OCI-LY1 (cell line): ENCODE data around the gene SYTL5.

Source experiments
- H2AFZ ChIP-seq: fragments of 200-600 bp; sonication (generic), shearing (Covaris generic); 2 replicates; pipeline ENCODE4 v1.6.0; 2014; ENCODE audit warnings: antibody characterized with exemption, mild to moderate bottlenecking, low read length
- H3F3A ChIP-seq: fragments of 200-600 bp; sonication (generic), shearing (Covaris generic); 2 replicates; pipeline ENCODE4 v1.6.0; 2014; ENCODE audit warnings: mild to moderate bottlenecking, antibody characterized with exemption, low read length, moderate library complexity; ENCODE audit not compliant: insufficient read depth
- H3K27ac ChIP-seq: fragments of 200-600 bp; sonication (generic); 2 replicates; pipeline ENCODE4 v1.5.1; 2014; ENCODE audit warnings: low read length, mixed run types, mild to moderate bottlenecking, low read depth; ENCODE audit not compliant: poor library complexity, severe bottlenecking
- H3K27me3 ChIP-seq: fragments of 200-600 bp; sonication (generic); 2 replicates; pipeline ENCODE4 v1.6.0; 2014; ENCODE audit warnings: antibody characterized with exemption, mild to moderate bottlenecking, low read length, moderate library complexity; ENCODE audit not compliant: insufficient read depth
- H3K36me3 ChIP-seq: fragments of 200-600 bp; sonication (generic); 2 replicates; pipeline ENCODE4 v1.6.1; 2014; ENCODE audit warnings: mild to moderate bottlenecking, antibody characterized with exemption, low read length, moderate library complexity, mixed read lengths; ENCODE audit not compliant: insufficient read depth
- H3K4me1 ChIP-seq: fragments of 200-600 bp; sonication (generic); 2 replicates; pipeline ENCODE4 v1.5.1; 2014; ENCODE audit warnings: mild to moderate bottlenecking, low read length, moderate library complexity; ENCODE audit not compliant: insufficient read depth, severe bottlenecking
- H3K4me2 ChIP-seq: fragments of 200-600 bp; sonication (generic), shearing (Covaris generic); 2 replicates; pipeline ENCODE4 v1.6.1; 2014; ENCODE audit warnings: low read length
- H3K4me3 ChIP-seq: fragments of 200-600 bp; sonication (generic); 2 replicates; pipeline ENCODE4 v1.5.1; 2014; ENCODE audit warnings: low read length, low read depth, mild to moderate bottlenecking, mixed read lengths; ENCODE audit not compliant: poor library complexity, severe bottlenecking
- H3K79me2 ChIP-seq: fragments of 200-600 bp; shearing (Covaris generic); 2 replicates; pipeline ENCODE4 v1.6.1; 2016; ENCODE audit warnings: mixed run types, low read length, mixed read lengths; ENCODE audit not compliant: insufficient read depth
- H3K9ac ChIP-seq: fragments of 200-600 bp; sonication (generic), shearing (Covaris generic); 2 replicates; pipeline ENCODE4 v1.6.1; 2014; ENCODE audit warnings: mild to moderate bottlenecking, low read length, mixed read lengths
- H3K9me2 ChIP-seq: fragments of 200-600 bp; sonication (generic), shearing (Covaris generic); 2 replicates; pipeline ENCODE4 v1.6.1; 2014; ENCODE audit warnings: low read depth, mild to moderate bottlenecking, low read length, mixed read lengths
- H3K9me3 ChIP-seq: fragments of 200-600 bp; shearing (Covaris generic); 2 replicates; pipeline ENCODE4 v1.6.1; 2014; ENCODE audit warnings: low read length, mixed read lengths
- H4K20me1 ChIP-seq: fragments of 200-600 bp; sonication (generic), shearing (Covaris generic); 2 replicates; pipeline ENCODE4 v1.6.0; 2016; ENCODE audit warnings: mild to moderate bottlenecking, low read length; ENCODE audit not compliant: insufficient read depth
- CTCF ChIP-seq: fragments of 200-600 bp; sonication (generic), shearing (Covaris generic); IDR thresholded peaks from 2 replicates; pipeline ENCODE4 v1.5.1; 2017; ENCODE audit warnings: mild to moderate bottlenecking, antibody characterized with exemption, low read length, moderate library complexity, mixed read lengths
- EZH2 ChIP-seq: fragments of 200-600 bp; sonication (generic), shearing (Covaris generic); IDR thresholded peaks from 2 replicates; pipeline ENCODE4 v1.8.0; 2017; ENCODE audit warnings: borderline replicate concordance, mixed run types, mild to moderate bottlenecking, antibody characterized with exemption, low read length, moderate library complexity, mixed read lengths

Gene SYTL5

GRCh38 chrX:38061335-38061734 lies 55.0 kb downstream of the SYTL5 start:
- Histone ChIP-seq H4K20me1 (no peaks in the 10 kb centered on the region), H3K9ac (no peak overlapping the region), H3K27ac (no peak overlapping the region), H3K4me1 (no peaks in the 10 kb centered on the region), H2AFZ (no peak overlapping the region), H3K36me3 (no peaks in the 10 kb centered on the region), H3K9me3 (no peaks in the 10 kb centered on the region), H3F3A (no peaks in the 10 kb centered on the region), H3K4me2 (no peak overlapping the region), H3K9me2 (no peaks in the 10 kb centered on the region), H3K79me2 (no peaks in the 10 kb centered on the region), H3K27me3 (no peaks in the 10 kb centered on the region), H3K4me3 (no peak overlapping the region)
- TF ChIP-seq EZH2 (no peak), CTCF (no peak)

GRCh38 chrX:38066934-38067333 lies 60.6 kb downstream of the SYTL5 start:
- no peak overlapping the region for H3K27ac ChIP-seq
- no peaks in the 10 kb centered on the region for H3K4me1 ChIP-seq
- H3K9me2 ChIP-seq: no peaks in the 10 kb centered on the region
- no peaks in the 10 kb centered on the region for H3K79me2 ChIP-seq
- no peaks in the 10 kb centered on the region for H3K36me3 ChIP-seq
- TF ChIP-seq CTCF (no peak), EZH2 (no peak)
- H3K9ac ChIP-seq: no peak overlapping the region
- no peak overlapping the region for H3K4me3 ChIP-seq
- H3K4me2 ChIP-seq: no peak overlapping the region
- no peaks in the 10 kb centered on the region for H3F3A ChIP-seq
- H3K9me3 ChIP-seq: no peaks in the 10 kb centered on the region
- H2AFZ ChIP-seq: no peak overlapping the region
- H3K27me3 ChIP-seq: no peaks in the 10 kb centered on the region
- no peaks in the 10 kb centered on the region for H4K20me1 ChIP-seq

GRCh38 chrX:38069273-38069672 lies 62.9 kb downstream of the SYTL5 start:
- Histone ChIP-seq H3K36me3 (no peaks in the 10 kb centered on the region), H3K27ac (no peak overlapping the region), H3K9me2 (no peaks in the 10 kb centered on the region), H3K9ac (no peak overlapping the region), H3K4me2 (no peak overlapping the region), H3K4me3 (no peak overlapping the region), H3K79me2 (no peaks in the 10 kb centered on the region), H4K20me1 (no peaks in the 10 kb centered on the region), H3K27me3 (no peaks in the 10 kb centered on the region), H3K9me3 (no peaks in the 10 kb centered on the region), H3F3A (no peaks in the 10 kb centered on the region), H3K4me1 (no peaks in the 10 kb centered on the region), H2AFZ (no peak overlapping the region)
- TF ChIP-seq EZH2: no peak
- no peak for TF ChIP-seq CTCF
